HCT116 (cell line): ENCODE results near the gene KANSL1. TPM values are rescaled to one million over a fixed set of nuclear protein-coding genes. Genes with fewer than 3 reads are reported as not detected.
A peak's percentile ranks its signal among the peaks of the same experiment; 100 is the strongest.

Source experiments
- ATAC-seq: fragments of 200-7000 bp; cut with Tn5 transposase; 2 replicates; pipeline ENCODE4 v1.9.1; 2020; ENCODE audit warnings: mild to moderate bottlenecking, moderate library complexity
- BruUV-seq: library from RNA; stranded (reverse); fragments of 400-500 nt; replicated peaks from 2 replicates; lab custom pipeline; 2021; lab: Mats Ljungman, UMichigan
- CTCF ChIA-PET: fragments of 300-600 bp; sonication (Branson Sonifier 250); formaldehyde crosslinking; loops from one replicate; lab custom pipeline; 2021; ENCODE audit warnings: antibody characterized with exemption; lab: Charles Lee
- POLR2A ChIA-PET: fragments of 300-600, 350-600 bp; sonication (Branson Sonifier 250); formaldehyde crosslinking; loops from one replicate; lab custom pipeline; 2021; ENCODE audit warnings: antibody characterized with exemption; lab: Charles Lee
- RAD21 ChIA-PET, 2 experiments: fragments of 300-600 bp; sonication (Branson Sonifier 250); formaldehyde crosslinking; loops; one replicate each; lab custom pipeline; 2023; ENCODE audit warnings: low total read pairs in 2 of 2; ENCODE audit not compliant: uncharacterized antibody in 2 of 2, unreplicated experiment in 2 of 2, low non-redundant PET in 1 of 2; lab: Charles Lee
- DNase-seq: peaks from one replicate; pipeline ENCODE4 v3.0.0-alpha.2; 2010; ENCODE audit warnings: low read depth, low spot score
- H2AFZ ChIP-seq: fragments of 200-600 bp; shearing (Covaris generic), sonication (generic); 2 replicates; pipeline ENCODE4 v1.6.1; 2017; ENCODE audit warnings: low read depth, mixed run types, mixed read lengths, antibody characterized with exemption, low read length; ENCODE audit not compliant: poor library complexity, severe bottlenecking
- H3K27ac ChIP-seq: 2 replicates; pipeline ENCODE4 v1.5.1; 2012; ENCODE audit warnings: low read depth, low read length
- H3K27me3 ChIP-seq: fragments of 200-600 bp; sonication (generic); 2 replicates; pipeline ENCODE4 v1.6.1; 2016; ENCODE audit warnings: mixed run types, low read length, mixed read lengths; ENCODE audit not compliant: insufficient read depth
- H3K36me3 ChIP-seq, 2 experiments: fragments of 200-500 bp in 1 of 2; fragments of 200-600 bp in 1 of 2; sonication (Bioruptor generic) in 1 of 2; sonication (generic) in 1 of 2; 2 replicates each; pipeline versions ENCODE4 v1.5.1 to v1.6.1; 2014 to 2016; ENCODE audit warnings: low read length in 2 of 2, inconsistent platforms in 1 of 2, mixed read lengths in 1 of 2, mixed run types in 1 of 2; ENCODE audit not compliant: insufficient read depth in 2 of 2, control insufficient read depth in 1 of 2
- H3K4me1 ChIP-seq, 2 experiments: fragments of 200-600 bp in 1 of 2; sonication (generic) in 1 of 2; 2 replicates each; pipeline versions ENCODE4 v1.5.1 to v1.6.1; 2012 to 2017; ENCODE audit warnings: low read length in 2 of 2, inconsistent platforms in 1 of 2, mild to moderate bottlenecking in 1 of 2, mixed read lengths in 1 of 2, mixed run types in 1 of 2, moderate library complexity in 1 of 2; ENCODE audit not compliant: insufficient read depth in 2 of 2, control insufficient read depth in 1 of 2
- H3K4me2 ChIP-seq: fragments of 200-600 bp; sonication (generic); 2 replicates; pipeline ENCODE4 v1.6.1; 2017; ENCODE audit warnings: mixed run types, low read length, mixed read lengths
- H3K4me3 ChIP-seq, 2 experiments: fragments of 200-600 bp in 1 of 2; sonication (generic) in 1 of 2; replicated peaks in 1 of 2; 2 replicates each; pipeline ENCODE4 v1.5.1; 2011 to 2016; ENCODE audit warnings: low read length in 2 of 2, control low read depth in 1 of 2, low read depth in 1 of 2, mild to moderate bottlenecking in 1 of 2, mixed read lengths in 1 of 2, mixed run types in 1 of 2
- H3K79me2 ChIP-seq: fragments of 200-600 bp; sonication (generic); 2 replicates; pipeline ENCODE4 v1.6.1; 2017; ENCODE audit warnings: mild to moderate bottlenecking, mixed run types, low read length, moderate library complexity, mixed read lengths; ENCODE audit not compliant: insufficient read depth
- H3K9ac ChIP-seq: fragments of 200-600 bp; sonication (generic); 2 replicates; pipeline ENCODE4 v1.6.1; 2016; ENCODE audit warnings: low read length, mixed read lengths
- H3K9me2 ChIP-seq: fragments of 200-600 bp; sonication (generic), shearing (Covaris generic); 2 replicates; pipeline ENCODE4 v1.6.1; 2017; ENCODE audit warnings: mixed run types, mild to moderate bottlenecking, moderate library complexity; ENCODE audit not compliant: insufficient read depth
- H3K9me3 ChIP-seq, 2 experiments: fragments of 200-500 bp in 1 of 2; fragments of 200-600 bp in 1 of 2; sonication (Bioruptor generic) in 1 of 2; sonication (generic) in 1 of 2; 2 replicates each; pipeline ENCODE4 v1.6.1; 2014 to 2017; ENCODE audit warnings: low read length in 2 of 2, mixed read lengths in 2 of 2, inconsistent platforms in 1 of 2, low read depth in 1 of 2, mild to moderate bottlenecking in 1 of 2, mixed run types in 1 of 2, moderate library complexity in 1 of 2; ENCODE audit not compliant: control insufficient read depth in 1 of 2, insufficient read depth in 1 of 2
- H4K20me1 ChIP-seq: fragments of 200-600 bp; sonication (generic), shearing (Covaris generic); 2 replicates; pipeline ENCODE4 v1.6.1; 2017; ENCODE audit warnings: mixed run types, mild to moderate bottlenecking, moderate library complexity; ENCODE audit not compliant: insufficient read depth
- ATF3 ChIP-seq: IDR thresholded peaks from 2 replicates; pipeline ENCODE4 v1.6.1; 2012
- CBX3 ChIP-seq: IDR thresholded peaks from 2 replicates; pipeline ENCODE4 v1.6.1; 2012; ENCODE audit warnings: low read depth
- CEBPB ChIP-seq: IDR thresholded peaks from 2 replicates; pipeline ENCODE4 v1.6.1; 2012; ENCODE audit warnings: low read depth
- EGR1 ChIP-seq: IDR thresholded peaks from 2 replicates; pipeline ENCODE4 v1.6.1; 2012; ENCODE audit warnings: low read depth
- EZH2 ChIP-seq: fragments of 200-600 bp; sonication (generic); IDR thresholded peaks from 2 replicates; pipeline ENCODE4 v1.6.1; 2017; ENCODE audit warnings: antibody characterized with exemption, mixed run types
- EZH2phosphoT487 ChIP-seq: fragments of 200-600 bp; IDR thresholded peaks from 2 replicates; pipeline ENCODE4 v1.6.1; 2018; ENCODE audit warnings: antibody characterized with exemption, borderline replicate concordance
- JUND ChIP-seq: IDR thresholded peaks from 2 replicates; pipeline ENCODE4 v1.6.1; 2012
- MAX ChIP-seq: IDR thresholded peaks from 2 replicates; pipeline ENCODE4 v1.6.1; 2012
- POLR2AphosphoS5 ChIP-seq: IDR thresholded peaks from 2 replicates; pipeline ENCODE4 v1.6.1; 2011; ENCODE audit warnings: mild to moderate bottlenecking, low read depth, low read length, moderate library complexity
- RAD21 ChIP-seq: IDR thresholded peaks from 2 replicates; pipeline ENCODE4 v1.6.1; 2012; ENCODE audit warnings: low read depth, mild to moderate bottlenecking
- REST ChIP-seq: IDR thresholded peaks from 2 replicates; pipeline ENCODE4 v1.6.1; 2012; ENCODE audit warnings: low read depth
- SP1 ChIP-seq: IDR thresholded peaks from 2 replicates; pipeline ENCODE4 v1.6.1; 2012; ENCODE audit warnings: low read depth
- TCF7L2 ChIP-seq: IDR thresholded peaks from 2 replicates; pipeline ENCODE4 v1.7.0; 2011; ENCODE audit warnings: borderline replicate concordance, inconsistent platforms; ENCODE audit not compliant: insufficient read depth, insufficient read length; ENCODE audit errors: extremely low read depth
- ZFX ChIP-seq: fragments of 450-650 bp; IDR thresholded peaks from 2 replicates; pipeline ENCODE4 v1.6.1; 2017
- intact Hi-C: fragments of 100-400 bp; cut with micrococcal nuclease; formaldehyde crosslinking; loops from 2 replicates; pipeline ENCODE4 v1.10.0; 2022
- total RNA-seq: library from RNA; stranded (reverse); gene quantifications from one replicate; pipeline ENCODE4 v1.2.1, GENCODE V29; 2021; ENCODE audit not compliant: unreplicated experiment

KANSL1 gene
- total RNA-seq, 1 experiment from 2014 or later, result 77.5 TPM

DNA sequence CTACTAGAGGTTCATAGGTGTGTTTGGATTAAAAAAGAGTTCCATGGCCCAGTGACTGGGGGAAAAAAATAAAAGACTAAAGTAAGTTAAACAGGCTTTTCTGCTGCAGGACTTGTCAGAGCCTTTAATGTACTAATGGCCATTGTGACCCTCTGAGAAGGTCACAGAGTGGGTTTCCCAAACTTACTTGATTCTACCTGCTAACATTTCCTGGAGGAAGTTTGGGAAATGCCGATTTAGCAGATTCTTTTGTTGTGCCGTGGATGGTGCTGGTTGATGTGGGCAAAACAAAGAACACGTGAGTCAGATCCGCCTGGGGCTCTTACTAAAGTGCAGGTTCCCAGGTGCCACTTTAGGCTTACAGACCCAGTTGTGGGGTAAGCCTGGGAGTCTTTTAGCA is 207.8 kb downstream of the KANSL1 start:
- Histone ChIP-seq H3K9me3 (no peaks in the 10 kb centered on the region), H3K27ac (no peak overlapping the region), H3K4me3 (no peak overlapping the region), H3K9me2 (no peaks in the 10 kb centered on the region), H3K4me2 (no peak overlapping the region), H3K27me3 (no peaks in the 10 kb centered on the region), H3K79me2 (no peaks in the 10 kb centered on the region), H4K20me1 (no peaks in the 10 kb centered on the region), H3K9ac (no peak overlapping the region), H3K4me1 (no peaks in the 10 kb centered on the region), H3K36me3 (no peaks in the 10 kb centered on the region), H2AFZ (no peak overlapping the region)
- CTCF ChIA-PET, result no interaction called here
- RAD21 ChIA-PET, result no interaction called here
- intact Hi-C loops, result no loop called here
- ATAC-seq (no peak), DNase-seq (no peak)
- no peak for TF ChIP-seq EZH2phosphoT487
- no peak for TF ChIP-seq ATF3
- TF ChIP-seq SP1, result no peak
- TF ChIP-seq JUND, result no peak
- no peak for TF ChIP-seq ZFX
- TF ChIP-seq EGR1, result no peak
- no TSS peak for BruUV-seq
- POLR2A ChIA-PET, result no interaction called here

DNA sequence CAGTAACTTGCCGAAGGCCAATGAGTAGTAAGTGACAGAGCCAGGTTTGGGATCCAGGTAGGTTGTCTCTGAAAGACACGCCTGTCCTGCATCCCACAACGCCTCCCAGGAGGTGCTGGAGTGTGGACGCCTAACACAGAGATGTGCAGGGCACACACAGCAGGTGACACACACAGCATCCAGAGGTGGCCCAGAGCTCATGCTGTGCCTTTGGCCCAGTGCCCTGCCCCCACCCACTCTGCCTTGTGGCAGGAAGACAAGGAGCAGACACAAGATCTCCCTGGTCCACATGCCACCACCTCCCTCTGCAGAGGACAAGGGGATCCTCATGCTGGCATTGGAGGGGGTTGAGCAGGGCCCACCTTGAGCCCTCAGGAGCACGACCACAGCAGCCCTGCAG is 208.9 kb downstream of the KANSL1 start:
- no peak overlapping the region for H3K4me3 ChIP-seq
- no peak overlapping the region for H3K4me2 ChIP-seq
- H3K36me3 ChIP-seq, result no peaks in the 10 kb centered on the region
- H3K27ac ChIP-seq, result no peak overlapping the region
- no peak overlapping the region for H2AFZ ChIP-seq
- ATAC-seq, result peak; percentile 30
- RAD21 ChIA-PET, result no interaction called here
- H3K9ac ChIP-seq, result no peak overlapping the region
- no peaks in the 10 kb centered on the region for H3K9me2 ChIP-seq
- H3K4me1 ChIP-seq, result no peaks in the 10 kb centered on the region
- BruUV-seq, result no TSS peak
- CTCF ChIA-PET, result no interaction called here
- no peaks in the 10 kb centered on the region for H4K20me1 ChIP-seq
- no peaks in the 10 kb centered on the region for H3K9me3 ChIP-seq
- H3K27me3 ChIP-seq, result no peaks in the 10 kb centered on the region
- TF ChIP-seq MAX (no peak), CEBPB (no peak), EZH2 (no peak), CBX3 (no peak), POLR2AphosphoS5 (no peak), TCF7L2 (no peak), REST (no peak), RAD21 (no peak), ATF3 (no peak), EGR1 (no peak)
- intact Hi-C loops, result no loop called here
- no peaks in the 10 kb centered on the region for H3K79me2 ChIP-seq
- POLR2A ChIA-PET, result no interaction called here
- no peak for DNase-seq
